KBM-7 (cell line): ENCODE data around the gene ZSWIM1.
"Not testable (repeated sequence)": the region's sequence is repeated elsewhere in the genome, so short reads cannot be mapped to it uniquely, and the experiment has no call there.

Source experiments
- DNase-seq: peaks from one replicate; pipeline ENCODE4 v3.0.0-alpha.2; 2015
- in situ Hi-C: fragments of 300-500 bp; cut with MboI; formaldehyde crosslinking; loops from 2 replicates; pipeline ENCODE4 v1.14.3; 2020; ENCODE audit warnings: low sequenced_read_pairs, low pct_unique_long_range_greater_than_20kb, mixed read lengths

Gene ZSWIM1

GRCh38 chr20:45852326-45852725, 28.7 kb upstream of the ZSWIM1 start:
- no peak for DNase-seq
- in situ Hi-C loops = no loop called here

- no peak for DNase-seq
- in situ Hi-C loops = no loop called here
Measured at GRCh38 chr20:45853484-45853883, 27.5 kb upstream of the ZSWIM1 start.

- peak; percentile 100 for DNase-seq
- in situ Hi-C loops = no loop called here
Measured at GRCh38 chr20:45857114-45857881, 23.7 kb upstream of the ZSWIM1 start, which contains the start of the genes ACOT8 and ZSWIM3. Gene ACOT8 (minus strand): TSS chr20:45857392. CDS start chr20:45857315, 77 bp downstream. Gene ZSWIM3 (plus strand): TSS chr20:45857614. CDS start chr20:45857826, 212 bp downstream.

- DNase-seq = no peak
- in situ Hi-C loops = no loop called here
Measured at GRCh38 chr20:45857882-45858216, 23.2 kb upstream of the ZSWIM1 start.

- no peak for DNase-seq
- in situ Hi-C loops = no loop called here
Measured at GRCh38 chr20:45859916-45860315, 21.1 kb upstream of the ZSWIM1 start.

- no peak for DNase-seq
- in situ Hi-C loops = no loop called here
Measured at GRCh38 chr20:45860560-45861220, 20.3 kb upstream of the ZSWIM1 start.

GRCh38 chr20:45861221-45862075, 19.6 kb upstream of the ZSWIM1 start:
- peak; percentile 36 for DNase-seq
- in situ Hi-C loops = no loop called here

- no peak for DNase-seq
- in situ Hi-C loops = no loop called here
Measured at GRCh38 chr20:45863543-45864470, 17.2 kb upstream of the ZSWIM1 start.

- no peak for DNase-seq
- in situ Hi-C loops = no loop called here
Measured at GRCh38 chr20:45866454-45866853, 14.6 kb upstream of the ZSWIM1 start.

- in situ Hi-C loops = no loop called here
- no peak for DNase-seq
Measured at GRCh38 chr20:45867136-45867818, 13.8 kb upstream of the ZSWIM1 start.

- in situ Hi-C loops = no loop called here
- no peak for DNase-seq
Measured at GRCh38 chr20:45867819-45868176, 13.2 kb upstream of the ZSWIM1 start.

- in situ Hi-C loops = no loop called here
- no peak for DNase-seq
Measured at GRCh38 chr20:45872626-45873025, 8.4 kb upstream of the ZSWIM1 start.

GRCh38 chr20:45873409-45874103, 7.5 kb upstream of the ZSWIM1 start:
- in situ Hi-C loops = no loop called here
- DNase-seq = no peak

- DNase-seq, in situ Hi-C loops: not testable (repeated sequence)
Measured at GRCh38 chr20:45874104-45874481, 6.9 kb upstream of the ZSWIM1 start.

GRCh38 chr20:45874576-45874975, 6.5 kb upstream of the ZSWIM1 start:
- no peak for DNase-seq
- in situ Hi-C loops = no loop called here

- in situ Hi-C loops = no loop called here
- DNase-seq = no peak
Measured at GRCh38 chr20:45878076-45878761, 2.8 kb upstream of the ZSWIM1 start.

GRCh38 chr20:45882469-45883099, 1.6 kb downstream of the ZSWIM1 start:
- in situ Hi-C loops = no loop called here
- DNase-seq = no peak
